OCI-LY1 (cell line): ENCODE results near the gene PSPN.

Experiments used
- CTCF ChIP-seq: fragments of 200-600 bp; sonication (generic), shearing (Covaris generic); IDR thresholded peaks from 2 replicates; pipeline ENCODE4 v1.5.1; 2017; ENCODE audit warnings: mild to moderate bottlenecking, antibody characterized with exemption, low read length, moderate library complexity, mixed read lengths
- EZH2 ChIP-seq: fragments of 200-600 bp; sonication (generic), shearing (Covaris generic); IDR thresholded peaks from 2 replicates; pipeline ENCODE4 v1.8.0; 2017; ENCODE audit warnings: borderline replicate concordance, mixed run types, mild to moderate bottlenecking, antibody characterized with exemption, low read length, moderate library complexity, mixed read lengths

- no peak for TF ChIP-seq EZH2
- TF ChIP-seq CTCF = no peak
Observed at GRCh38 chr19:6406401-6406800, 30.7 kb upstream of the PSPN start.
